ENCODE measurements around the gene PGC.

PGC gene

DNA sequence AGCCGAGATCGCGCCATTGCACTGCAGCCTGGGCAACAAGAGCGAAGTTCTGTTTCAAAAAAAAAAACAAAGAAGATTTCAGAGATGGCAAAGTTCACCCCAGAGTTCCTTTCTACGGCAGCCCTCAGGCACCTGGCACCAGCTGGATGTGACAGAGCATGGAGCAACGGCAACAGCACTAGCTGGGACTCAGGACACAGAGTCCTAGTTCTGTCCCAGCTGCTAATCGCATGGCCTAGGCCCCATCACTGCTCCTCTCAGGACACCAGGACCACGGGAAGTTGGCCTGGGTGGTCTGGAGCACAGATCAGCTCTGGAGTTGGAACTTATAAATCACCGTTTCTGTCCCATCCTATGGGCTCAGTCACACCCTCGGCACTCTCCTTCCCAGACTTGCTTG lies 1.1 kb downstream of the PGC start:
- DNase-seq (ENCODE audit: low read depth), result no peak

DNA sequence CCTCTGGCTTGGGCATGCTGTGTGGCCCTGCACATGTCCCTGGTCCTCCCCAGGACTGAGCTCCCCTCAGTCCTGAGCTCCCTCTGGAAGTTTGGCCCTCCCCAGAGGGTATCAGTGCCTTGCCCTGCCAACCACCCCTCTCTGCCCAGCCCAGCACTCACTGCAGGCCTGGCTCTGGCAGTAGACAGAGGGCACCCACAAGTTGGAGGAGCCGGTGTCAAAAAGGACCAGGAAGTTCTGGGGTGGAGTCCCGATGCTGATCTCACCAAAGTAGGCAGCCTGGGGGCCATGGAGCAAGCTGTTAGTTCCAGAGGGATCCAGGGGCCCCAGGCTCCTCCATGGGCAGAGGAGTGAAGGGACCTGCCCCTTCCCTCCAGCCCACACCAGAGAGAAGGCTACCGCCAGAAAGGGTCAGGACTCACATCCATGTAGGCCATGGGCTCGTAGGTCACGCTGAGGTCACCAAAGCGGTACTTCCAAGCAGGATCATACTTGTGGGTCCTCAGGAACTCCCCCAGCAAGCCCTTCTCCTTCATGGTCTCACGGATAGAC lies 2.9 kb downstream of the PGC start:
- DNase-seq (ENCODE audit: low read depth), result no peak

DNA sequence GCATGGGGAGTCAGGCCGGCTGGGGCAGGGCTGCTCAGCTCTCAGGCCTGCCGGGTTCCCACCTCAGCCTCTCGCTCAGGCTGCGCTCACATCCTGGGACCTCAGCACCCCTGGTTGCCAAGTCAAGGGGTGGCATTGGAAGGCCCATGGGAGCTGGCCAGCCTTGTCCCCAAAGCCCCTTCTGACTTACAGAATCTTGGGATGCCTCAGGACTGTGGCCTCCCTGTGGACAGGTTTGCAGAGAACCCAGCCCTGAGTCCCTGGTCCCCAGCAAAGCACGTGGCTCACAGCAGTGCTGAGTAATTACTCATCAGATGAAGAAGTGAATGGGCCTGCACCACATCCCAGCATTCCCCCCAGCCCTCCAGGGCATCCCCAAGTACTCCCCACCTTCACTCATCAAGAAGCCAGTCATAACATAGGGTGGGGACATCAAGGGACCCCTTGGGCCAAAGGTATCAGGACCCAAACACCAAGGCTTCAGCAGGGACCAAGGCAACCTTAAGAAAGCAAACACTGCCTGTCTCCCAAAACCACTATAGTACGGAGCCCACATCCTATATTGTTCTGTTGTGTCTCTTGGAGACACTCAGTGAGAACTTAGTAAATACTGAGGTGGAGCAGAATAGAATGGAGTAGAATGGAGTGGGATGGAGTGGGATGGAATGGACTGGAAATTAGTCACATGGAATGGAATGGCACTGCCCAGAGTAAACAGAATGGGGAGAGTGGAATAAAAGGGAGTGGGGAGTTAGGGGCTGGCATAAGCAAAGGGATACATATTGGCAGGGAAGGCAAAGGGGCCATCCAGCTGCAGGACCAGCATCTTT lies 3.6 kb downstream of the PGC start:
- no peak for DNase-seq (ENCODE audit: low read depth)

- DNase-seq (ENCODE audit: low read depth), result no peak
These were observed 5.3 kb downstream of the PGC start for GRCh38 chr6:41741625-41742490.

DNA sequence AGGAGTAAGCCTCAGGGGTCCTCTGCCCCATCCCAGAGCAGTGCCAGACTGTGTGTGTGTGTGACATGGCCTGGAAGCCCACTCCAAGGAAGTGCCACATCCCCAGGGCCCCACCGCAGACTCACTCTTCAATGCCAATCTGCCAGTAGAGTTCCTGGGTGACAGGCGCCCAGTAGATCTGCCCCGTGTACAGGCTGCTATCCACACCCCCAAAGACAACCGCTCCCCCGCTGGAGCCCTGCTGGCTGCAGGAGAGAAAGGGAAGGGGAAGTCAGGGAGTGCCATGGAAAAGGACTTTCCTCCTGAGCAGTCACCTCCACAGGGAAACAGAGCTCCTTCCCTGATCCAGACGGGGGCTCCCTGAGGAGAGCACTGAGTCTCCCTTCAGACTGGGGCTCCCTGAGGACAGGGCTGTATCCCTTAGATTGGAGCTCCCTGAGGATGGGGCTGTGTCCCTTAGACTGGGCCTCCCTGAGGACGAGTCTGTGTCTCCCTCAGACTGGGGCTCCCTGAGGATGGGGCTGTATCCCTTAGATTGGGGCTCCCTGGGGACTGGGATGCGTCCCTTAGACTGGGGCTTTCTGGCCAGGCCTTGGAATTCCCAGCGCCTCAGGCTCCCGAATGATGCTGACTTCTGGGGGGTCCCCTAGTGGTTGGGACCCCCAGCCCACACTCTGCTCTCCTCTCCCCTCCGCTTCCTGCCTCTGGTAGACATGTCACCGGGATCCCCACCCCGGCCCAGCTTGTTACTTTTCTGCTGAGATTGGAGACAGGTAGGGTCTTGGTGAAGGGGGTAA lies 6.6 kb downstream of the PGC start:
- no peak for DNase-seq (ENCODE audit: low read depth)

- DNase-seq (ENCODE audit: low read depth), result no peak
These were observed 8.2 kb downstream of the PGC start for GRCh38 chr6:41739041-41739440.

DNA sequence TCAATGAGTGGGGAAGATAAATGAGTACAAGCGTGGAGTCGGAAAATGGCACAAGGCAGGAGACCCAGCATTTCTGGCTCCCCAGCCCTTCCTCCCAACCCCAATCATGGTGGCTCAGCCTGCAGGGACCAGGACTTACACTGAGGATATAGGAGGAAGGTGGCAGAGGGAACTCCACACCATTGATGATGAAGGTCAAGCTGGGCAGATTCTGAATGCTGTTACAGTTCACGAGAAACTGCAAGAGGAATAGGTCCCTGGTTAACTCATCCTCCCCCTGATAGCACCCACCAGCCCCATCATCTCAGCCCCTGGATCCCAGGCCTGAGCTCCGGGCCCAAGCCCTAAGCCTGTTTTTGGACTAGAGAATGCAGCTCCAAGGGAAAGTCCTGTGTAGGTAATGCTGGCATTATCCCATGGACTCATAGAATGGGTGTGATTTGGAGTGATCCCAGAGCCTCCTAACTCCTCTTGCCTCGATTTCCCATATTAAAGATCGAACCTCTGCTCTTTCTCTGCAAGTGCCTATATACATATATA lies 9.5 kb downstream of the PGC start:
- no peak for DNase-seq (ENCODE audit: low read depth)

DNA sequence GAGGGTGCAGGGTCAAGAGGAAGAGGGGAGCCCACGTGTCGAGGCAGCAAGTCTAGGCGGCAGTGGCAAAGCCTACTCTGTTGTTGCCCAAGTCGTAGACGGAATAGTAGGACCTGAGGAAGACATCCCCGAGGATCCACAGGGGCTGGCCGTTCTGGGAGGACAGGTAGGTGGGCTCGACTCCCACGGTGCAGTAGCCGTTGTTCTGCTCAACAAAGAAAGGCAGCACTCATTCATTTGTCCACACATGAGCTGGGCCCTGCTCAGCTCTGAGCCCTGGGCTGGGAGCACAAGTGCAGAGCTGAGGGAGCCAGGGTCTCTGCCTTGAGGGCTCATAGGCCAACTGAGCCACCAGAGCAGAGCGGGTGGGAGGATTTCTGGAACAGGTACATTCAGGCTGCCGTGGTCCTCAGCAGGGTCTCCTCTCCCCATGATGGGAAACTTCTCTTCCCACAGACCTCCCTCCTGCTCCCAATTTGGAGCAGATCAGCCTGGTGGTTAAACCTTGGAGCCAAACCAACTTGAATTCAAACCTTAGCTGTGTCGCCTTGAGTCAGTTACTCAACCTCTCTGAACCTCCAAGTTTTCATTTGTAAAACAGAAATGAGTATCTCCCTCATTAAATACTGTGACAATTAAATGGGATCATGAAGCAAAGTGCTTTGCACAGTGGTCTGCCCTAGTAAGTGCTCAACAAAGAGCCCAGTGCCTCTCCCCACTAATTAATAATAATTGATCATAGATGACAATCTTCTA lies 10.2 kb downstream of the PGC start:
- no peak for DNase-seq (ENCODE audit: low read depth)

DNA sequence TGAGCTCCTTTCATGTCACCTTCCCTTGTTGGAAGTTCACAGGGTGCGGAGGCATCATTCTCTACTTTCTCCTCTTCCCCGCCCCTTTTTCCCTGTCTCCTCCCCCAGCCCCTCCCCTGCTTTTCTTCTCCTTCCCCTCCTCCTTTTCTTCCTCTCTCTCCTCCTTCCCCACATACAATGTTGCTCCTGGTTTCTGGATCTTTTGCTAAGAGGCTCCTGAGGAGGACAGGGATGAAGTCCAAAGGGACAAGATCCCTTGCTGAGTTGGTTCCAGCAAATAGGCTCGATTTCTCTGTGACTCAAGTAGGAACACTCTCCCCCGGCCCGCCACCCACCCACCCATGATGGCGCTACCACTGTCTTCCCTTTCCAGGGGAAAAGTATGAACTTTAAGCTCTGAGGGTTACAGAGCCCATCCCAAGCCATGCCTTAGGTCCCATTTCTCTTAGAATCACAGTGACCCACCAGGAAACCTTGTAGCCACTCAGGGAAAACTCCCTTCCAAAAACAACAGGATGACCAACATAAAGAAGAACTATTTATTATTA lies 10.9 kb downstream of the PGC start:
- peak; percentile 30 for DNase-seq (ENCODE audit: low read depth)

DNA sequence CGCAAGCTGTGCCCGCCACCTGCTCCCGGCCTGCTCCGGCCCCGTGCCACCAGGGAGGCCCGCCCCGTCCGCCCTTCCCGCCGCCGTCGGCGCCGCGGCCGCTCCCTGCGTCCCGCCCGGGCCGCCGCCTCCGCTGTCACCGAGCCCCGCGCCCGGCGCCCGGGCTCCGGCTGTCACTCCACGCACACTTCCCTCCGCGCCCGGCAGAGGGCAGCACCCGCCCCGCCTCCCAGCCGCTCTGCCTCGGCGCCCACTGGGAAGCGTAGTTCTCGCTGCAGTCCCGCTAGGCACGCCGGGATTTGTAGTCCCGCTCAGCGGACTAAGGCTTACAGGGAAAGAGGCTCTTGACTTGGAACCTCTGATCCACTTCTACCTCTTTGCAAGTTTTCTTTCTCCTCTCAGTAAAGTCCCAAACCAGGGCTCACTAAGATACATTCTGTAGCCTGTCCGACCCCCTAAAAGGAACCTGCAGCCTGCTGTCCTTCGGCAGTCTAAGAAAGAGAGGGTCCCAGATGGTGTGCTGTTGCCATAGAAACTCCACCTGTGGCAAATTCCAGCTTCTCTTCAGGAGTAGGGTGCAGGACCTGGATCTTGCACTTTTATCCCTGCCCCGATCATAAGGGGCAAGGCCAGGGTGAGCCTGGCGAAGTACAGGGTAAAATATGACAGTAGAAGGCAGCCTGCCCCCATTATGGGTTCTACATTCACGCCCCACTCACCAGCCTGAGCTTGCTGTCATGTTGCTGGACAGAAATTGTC lies 11.6 kb downstream of the PGC start, which contains the start of gene TFEB:
Gene TFEB, minus strand, starts transcription at position 182 of the 759 bp plus-strand sequence. CDS start 44,395 bp downstream, outside the sequence.
- peak; percentile 84 for DNase-seq (ENCODE audit: low read depth)

DNA sequence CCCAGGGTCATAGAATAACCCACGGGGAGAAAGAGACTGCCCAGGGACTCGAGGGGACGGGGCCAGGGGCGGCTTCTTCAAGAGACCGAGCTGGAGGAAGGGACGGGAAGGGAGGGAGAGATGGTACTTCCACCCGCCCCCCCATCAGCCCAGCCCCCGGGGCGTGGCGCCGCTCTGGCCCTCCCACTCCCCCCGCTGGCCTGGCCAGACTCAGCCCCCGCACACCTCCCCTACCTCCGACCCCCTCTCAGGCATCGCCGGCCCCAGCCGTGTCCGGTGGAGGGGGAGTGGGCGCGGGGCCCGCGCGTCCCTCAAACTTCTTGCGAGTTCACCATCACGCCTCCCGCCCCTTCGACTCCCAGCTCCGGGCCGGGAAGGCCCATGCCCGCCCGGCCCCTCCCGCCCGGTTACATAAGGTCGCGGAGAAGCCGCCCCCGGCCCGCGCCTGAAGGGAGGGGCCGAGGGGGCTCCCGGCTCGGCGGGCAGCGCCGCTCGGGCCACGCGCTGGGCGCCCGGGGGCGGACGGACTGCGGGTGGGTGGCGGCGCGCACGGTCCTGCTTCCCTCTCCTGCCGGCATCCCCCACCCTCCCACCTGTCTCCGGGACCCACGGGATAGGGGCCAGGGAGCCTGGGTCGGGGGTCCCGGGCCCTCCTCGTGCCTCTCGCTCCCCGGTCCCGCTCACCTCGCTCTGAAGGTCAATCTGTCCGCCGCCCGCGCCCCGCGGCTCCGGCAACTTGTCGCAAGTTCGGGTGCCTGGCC lies 12.4 kb downstream of the PGC start:
- DNase-seq (ENCODE audit: low read depth), result peak; percentile 81

- DNase-seq (ENCODE audit: low read depth), result peak; percentile 77
These were observed 13.2 kb downstream of the PGC start for GRCh38 chr6:41733707-41734665.

DNA sequence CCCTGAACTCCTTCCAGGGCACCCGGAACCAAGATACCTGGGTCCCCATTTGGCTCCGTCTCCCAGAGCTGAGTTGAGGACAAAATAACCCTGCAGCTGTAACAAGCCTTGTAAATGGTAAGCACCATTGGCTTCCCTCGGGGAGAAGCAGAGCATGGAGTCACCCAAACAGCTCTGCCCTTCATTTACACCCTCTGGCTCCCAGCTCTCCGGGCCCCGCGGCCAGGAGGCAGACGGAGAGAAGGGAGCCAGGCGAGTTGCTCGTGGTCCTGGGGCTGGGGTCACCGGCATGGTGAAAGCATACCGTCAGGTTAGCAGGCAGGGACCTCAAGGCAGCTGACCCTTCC lies 13.9 kb downstream of the PGC start:
- DNase-seq (ENCODE audit: low read depth), result no peak

- peak; percentile 91 for DNase-seq (ENCODE audit: low read depth)
These were observed 14.4 kb downstream of the PGC start for GRCh38 chr6:41732591-41733359.

DNA sequence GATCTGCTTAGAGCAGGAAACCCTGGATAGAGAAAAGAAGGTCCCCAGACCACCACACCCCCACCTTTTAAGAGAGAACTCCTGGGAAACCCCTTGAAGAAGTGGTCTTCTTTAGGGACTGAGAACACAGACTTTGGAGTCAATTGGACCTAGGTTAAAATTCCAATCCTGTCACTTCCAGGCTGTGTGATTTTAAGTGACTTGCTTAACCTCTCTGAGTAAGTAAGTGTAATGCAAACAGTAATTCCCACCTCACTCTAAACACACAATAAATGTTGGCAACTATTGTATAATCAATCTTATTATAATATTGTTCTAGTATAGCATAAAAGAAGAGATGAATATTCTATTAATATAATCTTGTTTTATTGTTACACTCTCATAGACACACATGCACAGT lies 15.0 kb downstream of the PGC start:
- no peak for DNase-seq (ENCODE audit: low read depth)

DNA sequence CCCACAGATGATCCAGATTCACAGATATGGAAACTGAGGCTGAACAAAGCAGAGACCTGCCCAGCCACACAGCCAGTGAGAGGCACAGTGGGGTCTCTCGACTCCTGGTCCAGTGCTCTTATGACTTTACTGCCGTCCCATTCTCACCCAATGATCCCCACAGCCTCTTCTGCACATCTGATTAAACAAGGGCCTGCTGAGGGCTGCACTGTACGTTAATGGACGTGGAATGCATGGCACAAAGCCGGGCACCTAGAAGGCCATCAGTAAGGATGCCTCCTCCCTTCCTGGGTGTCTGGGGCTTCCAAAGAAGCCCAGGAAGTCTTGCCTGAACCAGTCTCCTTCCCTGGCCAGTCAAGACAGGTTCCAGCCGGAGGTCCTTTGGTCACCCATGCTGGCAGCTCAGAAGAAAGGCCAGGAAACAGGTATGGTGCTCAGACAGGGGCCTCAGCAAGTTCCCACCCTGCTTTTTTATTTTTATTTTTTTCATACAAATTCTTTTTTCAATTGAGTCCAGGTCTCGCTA lies 15.6 kb downstream of the PGC start:
- DNase-seq (ENCODE audit: low read depth), result no peak

Data from amniotic epithelial cell (primary cell).